Kidney tubule cell (primary cell): Measurements from ENCODE around the gene KCNJ6.

Experiments used
- DNase-seq: peaks from one replicate; pipeline ENCODE4 v3.0.0-alpha.2; 2018; ENCODE audit warnings: low spot score

The KCNJ6 gene

DNA sequence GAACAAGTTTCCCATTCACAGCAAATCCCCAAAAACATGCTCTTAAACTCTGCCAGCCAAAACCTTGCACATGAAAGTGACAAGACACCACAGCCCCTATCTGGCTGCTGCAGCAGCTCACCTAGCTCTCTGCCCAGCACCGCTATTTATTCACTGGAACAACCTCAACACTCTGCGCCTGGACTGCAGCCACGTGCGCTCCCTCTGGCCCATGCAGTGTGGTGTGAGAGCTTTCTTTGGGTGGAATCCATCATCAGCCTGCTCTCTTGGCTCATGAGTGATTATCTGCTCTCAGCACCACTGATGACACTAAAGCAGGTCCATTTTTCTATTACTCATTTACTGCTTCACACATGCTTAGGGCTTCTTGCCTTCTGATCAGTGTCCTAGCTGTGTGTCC, 11.4 kb downstream of the KCNJ6 start:
- DNase-seq: no peak

DNA sequence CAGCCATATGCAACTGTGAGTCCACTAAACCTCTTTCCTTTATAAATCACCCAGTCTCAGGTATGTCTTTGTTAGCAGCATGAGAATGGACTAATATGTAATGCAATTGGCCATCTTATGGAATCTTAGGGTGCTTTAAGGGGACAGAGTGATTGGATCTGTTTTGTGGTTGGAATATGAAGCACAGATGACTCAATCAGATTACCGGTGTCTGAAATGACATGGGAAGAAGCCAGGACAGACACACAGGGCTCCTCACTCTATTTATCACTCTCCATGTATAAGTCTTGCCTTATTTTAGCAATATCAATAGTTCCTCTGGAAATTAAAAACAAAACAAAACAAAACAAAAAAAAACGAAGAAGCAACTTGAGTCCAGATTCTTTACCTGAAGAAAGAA, 12.9 kb downstream of the KCNJ6 start:
- DNase-seq: no peak

DNA sequence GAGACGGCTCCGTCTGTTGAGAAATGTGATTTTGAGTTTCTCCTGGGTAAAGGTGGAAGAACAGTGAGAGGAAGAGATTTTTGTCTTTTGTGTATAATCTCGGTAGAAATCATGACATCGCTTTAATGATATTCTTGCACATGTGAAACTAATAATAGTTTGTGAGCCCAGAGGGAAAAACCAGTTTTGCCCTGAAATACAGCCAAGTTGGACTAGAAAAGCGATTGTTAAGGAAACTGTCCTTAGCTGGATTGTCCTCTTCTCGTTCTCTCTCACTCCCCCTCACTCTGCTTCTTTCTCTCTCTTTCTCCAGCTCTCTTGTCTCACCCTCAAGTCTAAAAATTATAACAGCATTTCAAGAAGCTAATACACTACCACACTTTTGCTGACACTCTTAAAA, 17.1 kb downstream of the KCNJ6 start:
- DNase-seq: no peak

DNA sequence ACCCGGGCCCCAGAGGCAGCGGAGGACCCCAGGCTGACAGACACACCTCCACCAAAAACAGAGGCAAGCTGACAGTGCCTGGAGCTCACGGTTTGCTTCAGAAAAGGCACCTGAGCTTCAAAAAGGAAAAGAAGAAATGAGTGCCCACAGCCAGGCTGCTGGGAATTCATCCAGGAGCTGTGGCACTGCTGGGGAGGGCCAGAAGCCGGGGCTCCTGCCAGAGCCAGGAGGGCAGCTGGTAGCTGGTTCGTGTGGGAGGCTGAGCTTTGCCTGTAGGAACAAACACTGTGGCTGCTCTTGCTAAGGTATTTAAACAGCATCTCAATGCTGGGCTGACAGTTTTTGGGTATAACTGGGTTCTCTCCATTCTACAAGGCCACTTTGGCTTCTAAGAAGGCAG, 19.5 kb downstream of the KCNJ6 start:
- DNase-seq: no peak

DNA sequence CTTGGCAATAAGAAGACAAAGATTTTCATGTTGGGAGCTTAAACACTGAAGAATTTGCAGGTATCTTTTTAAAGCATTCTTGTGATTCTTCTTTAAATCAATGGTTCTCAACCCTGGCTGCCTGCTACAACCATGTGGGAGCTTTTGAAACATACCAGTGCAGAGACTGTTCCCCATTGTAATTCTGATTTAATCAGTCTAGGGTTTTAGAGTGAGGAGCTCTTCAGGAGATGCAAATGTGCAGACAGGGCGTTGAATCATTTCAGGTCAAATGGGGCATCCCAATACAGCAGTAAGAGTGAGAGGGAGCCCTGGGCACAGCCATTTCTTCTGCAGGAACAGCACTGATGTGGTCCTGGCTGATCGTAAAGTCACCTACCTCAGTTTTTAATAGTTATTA, 24.3 kb downstream of the KCNJ6 start:
- no peak for DNase-seq

DNA sequence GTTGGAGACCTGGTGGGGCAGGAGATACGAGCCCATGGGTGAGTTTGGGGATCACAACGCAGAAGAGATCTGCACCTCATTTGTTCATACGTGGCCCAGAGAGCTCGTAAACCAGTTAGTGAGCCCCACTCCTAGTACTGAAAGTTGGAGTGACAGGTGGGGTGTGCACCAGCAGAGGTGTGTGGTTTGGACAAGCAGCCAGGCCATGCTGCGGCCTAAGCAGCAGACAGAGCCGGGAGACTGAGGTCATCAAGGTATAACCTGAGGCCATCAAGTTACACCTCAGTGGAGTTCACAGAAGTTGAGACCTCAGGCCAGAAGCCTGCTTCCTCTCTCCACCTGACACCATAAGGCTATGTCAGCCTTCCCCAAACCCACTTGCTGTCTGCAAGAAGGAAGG, 27.6 kb downstream of the KCNJ6 start:
- no peak for DNase-seq

DNA sequence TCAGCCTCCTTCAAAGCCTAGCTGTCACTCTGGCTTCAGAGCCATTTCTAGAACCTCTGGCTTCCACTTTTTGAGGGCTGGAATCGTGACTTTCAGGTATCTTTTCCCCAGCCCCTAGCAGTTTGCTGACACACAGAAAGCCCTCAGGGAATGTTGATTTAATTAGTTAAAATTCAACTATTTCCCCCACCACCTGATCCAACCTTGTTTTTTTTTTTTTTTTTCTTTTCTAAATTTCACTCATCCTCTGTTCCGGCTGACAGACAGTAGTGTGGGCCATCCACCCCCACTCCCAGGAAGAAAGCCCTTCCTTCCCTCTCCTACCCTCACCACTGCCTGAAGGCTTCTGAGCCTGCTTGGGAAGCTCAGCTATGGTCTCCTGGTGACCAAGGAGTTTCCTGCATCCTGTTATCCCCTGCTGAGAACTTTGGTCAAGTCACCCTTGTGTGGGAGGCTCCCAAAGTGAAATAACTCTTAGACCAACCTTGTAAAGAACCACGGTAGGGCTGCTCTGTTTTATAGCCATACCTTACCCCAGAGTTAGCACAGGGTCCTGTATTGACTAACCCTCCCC, 29.4 kb downstream of the KCNJ6 start:
- DNase-seq: peak; percentile 74

DNA sequence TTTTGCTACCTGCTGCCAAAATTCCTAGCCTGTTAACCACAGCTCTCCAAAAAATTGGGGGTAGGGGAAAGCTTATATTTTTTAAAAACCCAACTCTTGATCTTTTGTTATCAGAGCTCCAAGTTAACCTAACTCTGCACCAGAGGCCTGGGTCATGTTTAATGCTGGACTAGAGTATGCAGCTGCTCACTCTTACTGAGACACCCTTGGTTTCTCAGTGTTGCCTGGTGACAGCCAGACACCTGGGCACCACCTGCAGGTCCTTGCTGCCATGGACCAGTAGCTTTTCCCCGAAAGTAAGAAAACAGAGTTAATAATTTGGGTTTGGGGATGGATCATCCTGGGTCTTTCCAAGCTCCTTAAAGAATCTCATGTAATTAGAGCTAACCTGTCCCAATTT, 30.1 kb downstream of the KCNJ6 start:
- DNase-seq: no peak

DNA sequence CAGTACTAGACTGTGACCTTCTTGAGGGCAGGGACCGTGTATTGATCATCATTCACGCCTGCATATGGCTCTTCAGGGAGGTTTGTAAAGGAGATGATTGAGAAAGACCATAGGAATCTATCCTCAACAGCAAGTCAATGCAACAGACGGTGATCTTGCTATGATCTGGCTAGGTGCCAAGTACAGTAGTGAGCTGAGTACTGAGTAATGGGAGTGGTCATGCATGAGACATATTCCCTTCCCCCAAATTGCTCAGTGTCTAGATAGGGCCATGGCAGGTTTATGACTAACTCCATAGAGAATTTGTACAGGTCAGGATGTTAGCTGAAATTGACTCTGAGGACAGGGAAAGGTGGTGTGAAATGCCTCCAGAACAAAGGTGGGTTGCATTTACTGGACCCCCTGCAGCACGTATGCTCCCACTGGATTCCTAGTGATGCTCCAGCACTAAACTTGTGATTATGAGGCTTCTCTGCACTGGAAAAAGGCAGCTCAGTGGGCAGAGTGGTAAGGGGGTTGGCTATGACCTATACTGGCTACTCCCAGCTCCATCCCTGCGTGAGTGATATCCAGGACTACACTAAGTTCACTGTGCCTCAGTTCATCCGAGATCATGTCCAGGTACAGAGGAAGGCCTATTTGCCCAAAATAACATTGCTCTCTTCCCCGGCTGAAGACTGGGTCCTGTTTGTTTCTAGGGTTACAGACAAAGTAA, 37.2 kb downstream of the KCNJ6 start:
- DNase-seq: peak; percentile 99

DNA sequence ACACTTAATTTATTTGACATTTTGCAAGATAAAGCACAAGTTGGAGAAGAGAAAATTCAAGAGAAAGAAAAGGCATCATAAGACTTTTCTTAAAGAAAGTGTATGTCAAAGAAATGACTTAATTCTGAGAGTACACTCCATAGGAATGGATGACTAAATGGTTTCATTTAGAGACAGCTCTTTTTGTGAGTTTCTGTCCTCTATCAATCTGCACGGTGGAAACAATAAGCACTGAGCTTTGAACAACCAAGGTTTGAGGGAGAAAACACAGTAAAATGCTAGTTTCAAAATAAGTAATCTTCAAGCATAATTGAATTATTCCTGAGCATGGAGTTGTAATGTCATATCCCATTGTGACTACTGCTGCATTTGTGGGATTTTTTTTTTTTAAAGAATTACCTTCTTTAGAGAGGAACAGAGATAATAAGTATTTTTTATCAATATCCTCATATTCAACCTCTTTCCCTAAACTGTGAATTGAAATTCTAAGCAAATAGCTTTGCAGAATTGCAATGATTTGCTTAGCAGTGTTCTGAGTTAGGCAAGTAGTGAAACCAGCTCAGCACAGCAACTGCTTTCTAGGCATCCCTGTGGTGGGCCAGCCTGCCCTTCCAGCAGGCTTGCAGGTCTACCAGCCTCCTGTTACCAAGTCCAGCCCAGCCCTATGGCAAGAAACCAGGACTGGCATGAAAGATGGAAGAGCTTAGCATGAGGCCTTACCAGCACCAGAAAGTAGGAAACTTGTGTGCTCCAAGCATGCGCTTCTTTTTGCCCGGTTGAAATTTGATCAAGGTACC, 38.2 kb downstream of the KCNJ6 start:
- DNase-seq: no peak

DNA sequence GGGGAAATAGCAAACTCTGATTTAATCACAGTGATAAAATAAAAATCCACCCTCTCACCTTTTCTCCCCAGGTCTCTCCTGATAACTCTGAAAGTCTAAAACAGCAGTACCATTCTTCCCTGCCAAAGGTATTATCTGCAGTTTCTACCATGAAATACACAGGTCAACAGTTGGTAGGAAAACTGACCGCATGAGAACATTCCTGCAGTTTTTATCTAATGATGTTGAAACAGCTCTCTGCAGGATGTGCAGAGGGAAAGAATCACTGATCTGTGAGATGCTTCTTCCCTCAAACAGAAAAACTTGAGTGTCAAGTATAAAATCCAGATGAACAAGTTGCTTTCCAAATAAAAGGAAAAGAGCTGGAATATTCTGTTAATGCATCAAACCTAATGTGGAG, 39.1 kb downstream of the KCNJ6 start:
- DNase-seq: peak; percentile 69

DNA sequence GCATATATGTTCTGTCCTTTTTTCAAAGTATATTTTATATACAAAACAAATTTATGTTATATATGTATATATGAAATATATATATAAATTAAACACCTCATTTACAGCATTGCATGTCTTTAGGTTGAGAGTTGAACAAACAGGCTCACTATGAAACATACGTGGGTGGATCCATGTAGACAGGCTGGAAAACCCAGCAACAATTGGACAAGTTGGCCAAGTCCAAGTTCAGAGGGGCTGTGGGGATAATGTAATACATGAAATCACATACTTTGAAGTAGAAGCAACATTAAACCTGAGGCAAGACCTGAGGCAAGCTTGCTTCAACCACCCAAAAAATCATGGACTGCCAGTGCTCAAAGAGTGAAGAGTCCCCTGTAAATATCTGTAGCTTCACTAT, 39.7 kb downstream of the KCNJ6 start:
- DNase-seq: no peak

DNA sequence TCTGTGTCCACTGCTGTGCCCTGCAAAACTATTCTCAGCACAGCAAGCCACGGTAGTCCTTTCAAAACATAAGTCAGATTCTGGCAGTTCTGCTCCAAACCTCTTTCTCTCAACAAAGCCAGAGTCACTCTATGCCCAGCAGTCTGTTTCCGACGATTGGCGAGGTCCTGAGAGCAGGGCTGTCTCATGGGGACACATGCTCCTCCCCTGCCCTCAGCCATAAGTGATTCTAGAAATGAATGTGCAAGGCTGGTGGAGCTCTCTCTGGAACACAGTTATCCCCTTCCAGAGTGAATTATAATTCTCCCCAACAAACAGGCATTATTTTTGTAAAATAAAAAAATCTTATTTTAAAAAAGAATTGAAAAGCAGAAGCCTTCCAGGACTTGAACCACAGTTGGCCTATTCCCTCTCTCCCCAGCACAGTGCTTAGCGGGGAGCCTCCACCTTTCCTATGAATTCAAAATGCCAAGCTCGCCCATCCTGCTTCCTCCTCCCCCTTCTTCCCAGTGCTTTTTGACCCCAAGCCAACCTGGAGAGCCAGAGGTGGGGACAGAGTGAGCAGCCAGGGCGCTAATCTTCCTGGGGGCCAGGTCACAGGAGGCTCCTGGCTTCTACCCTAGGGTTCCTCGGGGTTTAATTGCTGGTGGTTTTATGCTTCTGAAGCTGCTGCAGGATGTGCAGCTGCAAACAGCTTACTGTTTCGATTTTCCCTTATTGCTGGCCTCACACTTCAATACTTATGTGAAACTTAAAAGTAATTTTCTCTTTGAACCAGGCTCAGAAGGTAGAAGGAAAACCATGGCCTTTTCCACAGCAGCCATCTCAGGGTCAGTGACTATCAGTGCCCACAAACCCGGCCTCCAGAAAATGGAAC, 41.1 kb downstream of the KCNJ6 start:
- no peak for DNase-seq

DNA sequence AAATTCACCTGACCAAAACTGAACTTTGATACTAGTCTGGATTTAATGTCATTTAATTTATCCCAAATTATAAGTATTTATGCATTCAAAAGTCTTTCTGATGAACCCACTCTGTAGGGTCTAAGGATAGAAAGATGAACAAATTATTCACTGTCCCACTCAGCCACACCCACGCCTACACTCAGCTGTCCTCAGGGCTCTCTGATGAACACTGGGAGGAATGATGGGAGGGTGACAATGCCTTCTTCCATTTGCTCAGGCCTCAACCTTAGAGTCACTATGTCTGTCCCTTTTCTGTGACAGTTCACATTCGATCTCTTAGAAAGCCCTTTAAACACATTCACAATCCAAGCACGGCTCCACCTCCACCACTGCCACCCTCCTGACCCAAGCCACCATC, 41.8 kb downstream of the KCNJ6 start:
- DNase-seq: no peak

DNA sequence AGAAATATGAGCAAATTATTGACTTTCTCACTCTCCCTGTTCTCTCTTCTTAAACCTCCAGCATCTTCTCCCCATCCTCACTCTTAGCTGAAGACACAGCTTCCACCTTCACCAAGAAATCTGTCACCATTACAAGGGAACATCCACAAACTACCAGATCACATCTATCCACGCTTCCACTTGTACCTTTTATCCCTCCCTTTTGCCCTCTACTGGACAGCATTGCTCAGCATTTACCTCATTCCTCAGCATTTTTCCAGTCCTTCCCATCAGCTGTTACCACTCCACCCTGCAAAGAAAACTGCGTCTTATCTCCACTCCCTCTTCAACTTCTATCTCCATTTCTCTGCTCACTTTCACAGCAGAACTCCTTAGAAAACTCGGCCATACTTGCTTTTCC, 42.6 kb downstream of the KCNJ6 start:
- no peak for DNase-seq

DNA sequence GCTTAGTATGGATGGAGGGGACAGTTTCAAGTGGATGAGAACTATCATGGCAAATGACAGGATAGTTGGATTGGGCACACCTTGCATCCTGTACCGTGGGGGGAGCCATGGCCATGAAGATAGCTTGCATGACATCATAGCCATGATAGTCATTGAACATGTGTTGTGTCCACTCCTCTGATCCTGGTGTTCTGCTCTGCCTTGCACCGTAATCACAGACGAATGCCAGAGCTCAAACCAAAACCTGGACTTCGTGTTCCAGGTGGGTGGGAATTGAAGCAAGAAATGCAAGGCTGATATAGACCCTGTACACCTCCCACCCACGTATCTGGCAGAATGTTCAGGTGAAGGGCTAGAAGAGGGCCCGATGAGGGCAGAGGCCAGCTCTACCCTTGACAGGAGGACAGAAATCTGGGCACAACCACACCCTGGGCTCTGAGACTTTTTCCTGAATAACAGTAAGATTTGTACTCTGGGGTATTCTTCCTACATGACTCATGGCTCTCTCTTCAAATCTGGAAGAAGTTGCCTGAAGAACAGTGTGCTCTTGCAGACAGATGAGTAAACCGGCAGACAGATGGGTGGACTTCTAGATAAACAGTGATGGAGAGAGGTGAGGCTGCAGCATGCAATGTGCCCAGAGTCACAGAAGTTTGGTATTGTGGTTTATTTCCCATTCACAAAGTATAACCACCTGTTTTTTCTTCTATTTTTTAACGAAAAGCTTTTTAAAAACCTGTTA, 45.0 kb downstream of the KCNJ6 start:
- peak; percentile 74 for DNase-seq

DNA sequence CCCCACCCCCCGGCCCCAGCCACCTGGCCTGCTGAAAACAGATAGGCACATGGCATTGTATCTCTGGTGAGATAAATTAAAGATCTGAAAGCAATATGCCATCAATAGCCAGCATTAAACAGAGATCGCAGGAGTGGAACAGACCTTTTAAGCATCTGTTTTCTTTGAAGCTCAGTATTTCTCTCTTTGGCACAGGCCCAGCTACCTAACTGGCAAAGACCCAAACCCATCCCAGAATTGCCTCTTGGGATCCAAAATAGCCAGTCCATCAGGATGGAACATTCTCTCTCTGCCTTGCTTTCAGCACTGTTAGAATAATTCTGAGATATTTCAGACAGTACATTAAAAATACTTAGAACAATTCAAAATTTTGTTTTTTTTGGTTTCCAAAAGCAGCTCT, 46.0 kb downstream of the KCNJ6 start:
- no peak for DNase-seq

DNA sequence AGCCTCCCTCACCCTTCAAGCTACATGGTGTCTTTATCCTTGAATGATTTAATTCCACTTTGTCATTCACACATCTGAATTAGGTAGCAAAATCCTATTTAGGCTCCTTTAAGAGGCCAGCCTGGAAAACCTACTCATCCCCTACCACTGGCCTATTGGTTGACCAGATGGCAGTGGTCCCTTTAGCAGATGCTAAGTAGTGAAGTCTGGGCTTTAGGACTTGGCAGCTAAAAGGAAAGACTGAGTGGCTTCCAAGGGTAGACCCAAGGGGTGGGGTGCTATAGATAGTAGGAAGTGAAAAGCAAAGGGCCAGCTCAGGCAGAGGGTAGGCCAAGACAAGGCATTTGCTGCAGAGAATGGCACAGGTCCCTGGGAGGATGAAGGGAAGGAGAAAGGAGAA, 46.6 kb downstream of the KCNJ6 start:
- DNase-seq: no peak

DNA sequence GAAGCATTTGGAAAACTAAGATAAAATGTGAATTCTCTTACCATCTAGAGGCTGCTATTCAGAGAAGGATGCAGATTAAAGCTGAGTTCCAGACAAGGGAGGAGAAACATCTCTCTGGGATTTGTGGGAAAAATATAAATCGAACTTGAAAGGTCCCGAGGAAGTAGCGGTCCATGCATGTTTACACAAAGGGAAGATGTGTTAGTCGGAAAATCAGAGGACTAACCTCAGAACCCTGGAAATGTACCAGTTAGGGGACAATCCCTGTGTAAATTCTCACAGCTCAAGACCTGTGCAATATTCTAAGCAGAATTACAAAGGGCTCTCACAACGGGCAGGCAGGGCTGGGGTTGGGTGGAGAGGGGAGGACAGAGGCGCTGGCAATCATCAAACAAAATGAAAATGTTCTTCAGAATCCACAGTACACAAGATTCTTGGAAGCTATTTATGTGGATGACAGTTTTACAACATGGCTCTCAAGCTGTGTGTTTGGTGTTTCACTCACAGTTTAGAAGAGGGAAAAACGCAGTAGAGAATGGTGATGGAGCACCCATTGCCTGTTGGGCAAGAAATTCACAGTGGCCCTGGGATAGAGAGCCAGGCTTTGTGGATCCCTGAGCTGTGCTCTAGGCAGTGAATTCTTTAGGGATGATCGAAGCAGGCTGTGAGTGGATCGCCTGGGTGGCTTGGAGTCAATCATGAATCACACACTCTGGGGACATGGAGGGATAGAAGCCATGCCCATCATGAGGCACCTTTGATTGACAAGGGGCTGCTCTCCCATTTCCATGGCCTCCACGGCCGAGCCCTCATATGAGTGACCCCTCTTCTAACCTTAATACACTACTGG, 47.6 kb downstream of the KCNJ6 start:
- DNase-seq: peak; percentile 83

DNA sequence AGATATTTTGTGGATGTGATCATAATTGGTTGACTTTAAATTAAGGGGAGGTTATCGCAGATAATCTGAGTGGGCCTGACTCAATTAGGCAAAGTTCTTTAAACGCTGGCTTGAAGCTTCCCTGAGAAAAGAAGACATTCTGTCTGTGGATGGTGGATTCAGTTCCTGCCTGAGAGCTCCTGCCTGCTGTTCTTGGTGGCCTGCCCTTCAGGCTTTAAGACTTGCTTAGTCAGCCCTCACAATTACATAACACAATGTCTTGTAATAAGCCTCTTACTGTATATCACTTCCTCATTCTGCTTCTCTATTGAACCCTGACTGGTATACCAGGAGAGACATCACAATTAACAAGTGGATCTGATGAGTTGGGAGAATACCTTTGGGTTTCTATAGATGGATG, 50.2 kb downstream of the KCNJ6 start:
- DNase-seq: peak; percentile 85

DNA sequence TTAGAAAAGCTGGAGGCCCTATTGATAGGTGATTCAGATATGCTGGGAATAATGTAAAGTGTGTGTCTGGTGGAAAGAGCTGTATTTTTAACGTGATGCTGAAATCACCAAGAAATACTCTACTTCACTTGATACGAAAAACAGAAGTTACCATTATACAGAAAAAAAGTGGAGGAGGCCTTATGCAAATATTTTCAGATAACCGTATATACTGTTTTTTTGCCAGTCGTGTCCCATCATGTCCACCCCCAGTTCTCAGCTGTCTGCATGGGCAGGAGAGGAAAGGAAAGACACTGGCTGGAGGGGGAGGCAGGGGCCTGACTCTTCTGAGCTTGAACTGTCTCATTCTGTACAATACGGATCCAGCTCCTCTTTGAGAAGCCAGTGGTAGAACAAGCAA, 51.1 kb downstream of the KCNJ6 start:
- DNase-seq: no peak
